Measurements from ENCODE around the gene MXD4.

Gene MXD4

DNA sequence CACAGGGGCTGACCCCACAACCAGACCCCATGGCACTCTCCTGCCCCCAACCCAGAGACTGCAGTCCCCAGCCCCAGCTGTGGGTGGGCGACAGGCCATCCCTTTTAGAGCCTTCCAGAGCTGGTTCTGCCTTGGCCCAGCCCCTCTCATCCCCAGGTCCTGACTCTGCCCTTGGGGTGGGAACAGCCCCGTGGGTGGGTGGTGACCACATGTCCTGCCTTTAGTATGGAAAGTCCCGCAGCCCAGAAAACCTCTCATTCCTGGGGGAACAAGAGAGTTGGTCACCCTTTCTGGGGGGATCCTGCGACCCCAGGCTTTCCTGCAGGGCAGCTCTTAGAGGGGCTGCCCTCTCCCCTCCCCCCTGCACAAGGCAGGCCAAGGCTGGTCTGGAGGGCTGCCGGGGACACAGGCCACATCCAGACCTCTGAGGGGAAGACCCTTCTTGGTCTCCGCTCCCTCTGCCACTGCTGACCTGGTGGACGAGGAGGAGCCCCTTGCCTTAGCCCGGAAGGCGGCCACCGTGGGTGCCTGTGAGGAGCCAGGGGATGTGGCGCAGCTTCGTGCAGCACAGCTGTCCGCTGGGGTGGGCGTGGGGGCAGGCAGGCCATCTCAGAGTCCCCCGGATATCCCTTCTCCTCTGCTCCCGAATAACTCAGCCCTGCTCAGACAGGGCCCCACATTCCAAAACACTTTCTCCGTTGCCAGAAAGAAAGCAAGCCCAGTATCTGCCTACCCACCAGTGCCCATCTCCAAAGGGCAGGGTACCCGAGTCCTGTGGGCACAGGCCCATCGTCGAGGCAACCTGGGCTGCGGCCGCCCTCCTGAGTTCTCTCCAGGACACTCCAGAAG lies 6.7 kb upstream of the MXD4 start:
- Histone ChIP-seq H3K4me2 (ENCODE audit: low read depth, low read length) (no peak overlapping the region), H2AFZ (ENCODE audit: low read length) (no peak overlapping the region), H3K79me2 (ENCODE audit: low read length) (no peaks in the 10 kb centered on the region)

DNA sequence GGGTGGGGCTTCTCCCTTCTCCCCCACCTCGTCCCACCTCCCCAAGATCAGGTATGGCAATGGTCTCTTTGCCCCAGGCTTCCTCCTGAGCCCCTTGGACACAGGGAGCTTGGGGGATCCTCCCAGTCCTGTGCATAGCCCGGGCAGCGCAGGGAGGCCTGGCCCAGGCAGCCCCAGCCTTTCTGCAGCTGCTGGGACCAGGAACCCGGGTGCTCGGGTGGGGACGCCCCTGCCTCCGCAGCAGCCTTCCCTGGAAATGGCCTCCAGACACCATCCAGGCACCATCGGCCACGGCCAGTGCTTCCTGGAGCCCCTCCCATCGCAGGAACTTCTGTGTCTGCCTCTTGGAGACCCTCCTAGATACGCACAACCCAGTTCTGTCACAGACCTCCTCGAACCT lies 5.9 kb upstream of the MXD4 start:
- Histone ChIP-seq H3K4me2 (ENCODE audit: low read depth, low read length) (no peak overlapping the region), H3K79me2 (ENCODE audit: low read length) (no peaks in the 10 kb centered on the region), H3K4me1 (ENCODE audit: low read length) (peaks cover 18% of the 10 kb centered on the region), H4K20me1 (ENCODE audit: insufficient read depth, low read length) (no peaks in the 10 kb centered on the region), H3K9me3 (replicated peaks; ENCODE audit: insufficient read depth, low read length) (no peaks in the 10 kb centered on the region), H3K36me3 (replicated peaks; ENCODE audit: insufficient read depth, low read length) (no peaks in the 10 kb centered on the region), H3K9ac (ENCODE audit: low read length) (no peak overlapping the region), H2AFZ (ENCODE audit: low read length) (no peak overlapping the region), H3K4me3 (ENCODE audit: low read length) (no peak overlapping the region), H3K27me3 (replicated peaks; ENCODE audit: insufficient read depth, low read length) (no peaks in the 10 kb centered on the region), H3K27ac (ENCODE audit: low read length) (no peak overlapping the region), H3F3A (ENCODE audit: insufficient read depth, low read length) (peaks cover 13% of the 10 kb centered on the region), H3K9me2 (replicated peaks; ENCODE audit: insufficient read depth, low read length) (no peaks in the 10 kb centered on the region)
- DNase-seq, result no peak
- TF ChIP-seq EZH2phosphoT487 (IDR thresholded peaks at IDR 0.05; ENCODE audit: low read length), result no peak
- TF ChIP-seq, protein P1, sequence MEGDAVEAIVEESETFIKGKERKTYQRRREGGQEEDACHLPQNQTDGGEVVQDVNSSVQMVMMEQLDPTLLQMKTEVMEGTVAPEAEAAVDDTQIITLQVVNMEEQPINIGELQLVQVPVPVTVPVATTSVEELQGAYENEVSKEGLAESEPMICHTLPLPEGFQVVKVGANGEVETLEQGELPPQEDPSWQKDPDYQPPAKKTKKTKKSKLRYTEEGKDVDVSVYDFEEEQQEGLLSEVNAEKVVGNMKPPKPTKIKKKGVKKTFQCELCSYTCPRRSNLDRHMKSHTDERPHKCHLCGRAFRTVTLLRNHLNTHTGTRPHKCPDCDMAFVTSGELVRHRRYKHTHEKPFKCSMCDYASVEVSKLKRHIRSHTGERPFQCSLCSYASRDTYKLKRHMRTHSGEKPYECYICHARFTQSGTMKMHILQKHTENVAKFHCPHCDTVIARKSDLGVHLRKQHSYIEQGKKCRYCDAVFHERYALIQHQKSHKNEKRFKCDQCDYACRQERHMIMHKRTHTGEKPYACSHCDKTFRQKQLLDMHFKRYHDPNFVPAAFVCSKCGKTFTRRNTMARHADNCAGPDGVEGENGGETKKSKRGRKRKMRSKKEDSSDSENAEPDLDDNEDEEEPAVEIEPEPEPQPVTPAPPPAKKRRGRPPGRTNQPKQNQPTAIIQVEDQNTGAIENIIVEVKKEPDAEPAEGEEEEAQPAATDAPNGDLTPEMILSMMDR (IDR thresholded peaks at IDR 0.05; ENCODE audit: low read length), result no peak
- TF ChIP-seq EZH2 (optimal IDR thresholded peaks at IDR 0.05; ENCODE audit: low read depth, low read length), result no peak

More for the DNA sequence above, 6.7 kb upstream of the MXD4 start:
- Histone ChIP-seq H3K4me1 (ENCODE audit: low read length) (peaks cover 13% of the 10 kb centered on the region), H3K4me3 (ENCODE audit: low read length) (no peak overlapping the region), H4K20me1 (ENCODE audit: insufficient read depth, low read length) (no peaks in the 10 kb centered on the region), H3F3A (ENCODE audit: insufficient read depth, low read length) (peaks cover 9% of the 10 kb centered on the region), H3K36me3 (replicated peaks; ENCODE audit: insufficient read depth, low read length) (no peaks in the 10 kb centered on the region), H3K9me3 (replicated peaks; ENCODE audit: insufficient read depth, low read length) (no peaks in the 10 kb centered on the region), H3K27ac (ENCODE audit: low read length) (no peak overlapping the region), H3K9me2 (replicated peaks; ENCODE audit: insufficient read depth, low read length) (no peaks in the 10 kb centered on the region), H3K27me3 (replicated peaks; ENCODE audit: insufficient read depth, low read length) (no peaks in the 10 kb centered on the region), H3K9ac (ENCODE audit: low read length) (no peak overlapping the region)
- no peak for DNase-seq
- TF ChIP-seq, protein P1 (IDR thresholded peaks at IDR 0.05; ENCODE audit: low read length), result no peak
- TF ChIP-seq EZH2phosphoT487 (IDR thresholded peaks at IDR 0.05; ENCODE audit: low read length) (no peak), EZH2 (optimal IDR thresholded peaks at IDR 0.05; ENCODE audit: low read depth, low read length) (no peak)

DNA sequence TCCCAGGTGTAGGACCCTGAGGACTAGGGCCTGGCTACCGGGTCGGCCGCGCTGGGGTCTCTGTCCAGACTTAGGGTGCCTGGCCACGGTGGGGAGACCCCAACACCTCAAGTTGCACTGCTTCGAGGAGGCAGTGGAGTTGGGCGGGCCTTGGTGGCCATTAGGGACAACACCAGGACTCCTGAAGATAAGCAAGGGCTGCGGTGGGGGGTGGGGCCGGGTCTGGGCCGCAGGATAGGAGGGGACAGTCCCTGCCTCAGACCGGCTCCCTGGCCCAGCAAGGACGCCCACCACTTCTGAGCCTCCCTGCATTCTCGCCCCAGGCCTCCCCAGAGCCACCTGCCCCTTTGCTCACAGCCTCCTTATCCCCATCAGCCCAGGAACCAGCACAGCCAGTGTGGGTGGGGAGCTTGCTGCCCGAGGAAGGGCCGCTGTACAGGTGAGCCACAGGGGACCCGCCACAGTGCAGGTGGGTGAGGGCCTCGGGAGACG lies 5.5 kb upstream of the MXD4 start:
- H2AFZ ChIP-seq (ENCODE audit: low read length), result no peak overlapping the region
- TF ChIP-seq, protein P1 (IDR thresholded peaks at IDR 0.05; ENCODE audit: low read length), result no peak
- TF ChIP-seq EZH2 (optimal IDR thresholded peaks at IDR 0.05; ENCODE audit: low read depth, low read length), result no peak
- no peak for TF ChIP-seq EZH2phosphoT487 (IDR thresholded peaks at IDR 0.05; ENCODE audit: low read length)
- no peaks in the 10 kb centered on the region for H3K9me2 ChIP-seq (replicated peaks; ENCODE audit: insufficient read depth, low read length)
- no peaks in the 10 kb centered on the region for H4K20me1 ChIP-seq (ENCODE audit: insufficient read depth, low read length)
- H3K4me2 ChIP-seq (ENCODE audit: low read depth, low read length), result no peak overlapping the region
- peaks cover 17% of the 10 kb centered on the region for H3F3A ChIP-seq (ENCODE audit: insufficient read depth, low read length)
- no peak overlapping the region for H3K4me3 ChIP-seq (ENCODE audit: low read length)
- peaks cover 20% of the 10 kb centered on the region for H3K4me1 ChIP-seq (ENCODE audit: low read length)
- no peak overlapping the region for H3K9ac ChIP-seq (ENCODE audit: low read length)
- no peaks in the 10 kb centered on the region for H3K9me3 ChIP-seq (replicated peaks; ENCODE audit: insufficient read depth, low read length)
- no peaks in the 10 kb centered on the region for H3K27me3 ChIP-seq (replicated peaks; ENCODE audit: insufficient read depth, low read length)
- H3K27ac ChIP-seq (ENCODE audit: low read length), result no peak overlapping the region
- no peaks in the 10 kb centered on the region for H3K79me2 ChIP-seq (ENCODE audit: low read length)
- no peaks in the 10 kb centered on the region for H3K36me3 ChIP-seq (replicated peaks; ENCODE audit: insufficient read depth, low read length)
- DNase-seq, result no peak

All from MM.1S (cell line).